IMR-90 (cell line): ENCODE results near the gene ZAP70. TPM values are rescaled to one million over a fixed set of nuclear protein-coding genes. Genes with fewer than 3 reads are reported as not detected.

Experiments
- ATAC-seq: fragments of 200-7000 bp; cut with Tn5 transposase; 2 replicates; pipeline ENCODE4 v1.9.1; 2020; ENCODE audit warnings: low read depth, mild to moderate bottlenecking, moderate library complexity
- BruUV-seq: library from RNA; stranded (reverse); fragments of 400-500 nt; replicated peaks from 2 replicates; lab custom pipeline; 2021; lab: Mats Ljungman, UMichigan
- CTCF ChIA-PET: fragments of 300-600 bp; formaldehyde crosslinking; extraction: SDS; loops from one replicate; lab custom pipeline; 2021; ENCODE audit warnings: antibody characterized with exemption; lab: Yijun Ruan, JAX
- POLR2A ChIA-PET: fragments of 300-600 bp; sonication (Branson Sonifier 250); formaldehyde crosslinking; loops from one replicate; lab custom pipeline; 2022; ENCODE audit warnings: antibody characterized with exemption; ENCODE audit not compliant: unreplicated experiment; lab: Charles Lee
- DNase-seq: peaks from one replicate; pipeline ENCODE4 v3.0.0; 2013
- H2AFZ ChIP-seq: replicated peaks from 2 replicates; pipeline ENCODE3; 2013; ENCODE audit warnings: low read length, mild to moderate bottlenecking; ENCODE audit not compliant: poor library complexity
- H2AK5ac ChIP-seq: 2 replicates; pipeline ENCODE4 v1.6.1; 2013; ENCODE audit warnings: low read depth, low read length, inconsistent platforms
- H2AK9ac ChIP-seq: replicated peaks from 2 replicates; pipeline ENCODE3; 2013; ENCODE audit warnings: mild to moderate bottlenecking, low read depth, low read length, moderate library complexity; ENCODE audit not compliant: poor library complexity
- H2BK120ac ChIP-seq: 2 replicates; pipeline ENCODE4 v1.6.1; 2013; ENCODE audit warnings: low read depth, low read length, inconsistent platforms
- H2BK15ac ChIP-seq: 3 replicates; pipeline ENCODE4 v1.6.1; 2013; ENCODE audit warnings: low read depth, low read length, inconsistent platforms
- H2BK20ac ChIP-seq: 2 replicates; pipeline ENCODE4 v1.6.1; 2013; ENCODE audit warnings: low read depth, mild to moderate bottlenecking, inconsistent platforms, low read length, moderate library complexity
- H2BK5ac ChIP-seq: 2 replicates; pipeline ENCODE4 v1.6.1; 2013; ENCODE audit warnings: mild to moderate bottlenecking, low read depth, low read length, inconsistent platforms; ENCODE audit not compliant: poor library complexity, severe bottlenecking
- H3K14ac ChIP-seq: replicated peaks from 2 replicates; pipeline ENCODE4 v1.6.1; 2013; ENCODE audit warnings: low read depth, low read length, inconsistent platforms
- H3K18ac ChIP-seq: 2 replicates; pipeline ENCODE4 v1.6.1; 2013; ENCODE audit warnings: low read depth, low read length, control low read depth
- H3K23ac ChIP-seq: 2 replicates; pipeline ENCODE4 v1.6.1; 2013; ENCODE audit warnings: low read depth, low read length, inconsistent platforms
- H3K27ac ChIP-seq: 2 replicates; pipeline ENCODE4 v1.5.1; 2013; ENCODE audit warnings: mild to moderate bottlenecking, control low read depth, low read length; ENCODE audit not compliant: insufficient read depth
- H3K27me3 ChIP-seq: 2 replicates; pipeline ENCODE4 v1.6.1; 2013; ENCODE audit warnings: low read length; ENCODE audit not compliant: control insufficient read depth, insufficient read depth
- H3K36me3 ChIP-seq: 2 replicates; pipeline ENCODE4 v1.6.1; 2013; ENCODE audit warnings: low read length, mixed read lengths; ENCODE audit not compliant: control insufficient read depth, insufficient read depth
- H3K4ac ChIP-seq: 2 replicates; pipeline ENCODE4 v1.6.1; 2013; ENCODE audit warnings: low read depth, low read length, inconsistent platforms
- H3K4me1 ChIP-seq: 2 replicates; pipeline ENCODE4 v1.6.1; 2013; ENCODE audit warnings: low read length, mixed read lengths; ENCODE audit not compliant: control insufficient read depth, insufficient read depth
- H3K4me2 ChIP-seq: 2 replicates; pipeline ENCODE4 v1.6.1; 2013; ENCODE audit warnings: low read depth, mild to moderate bottlenecking, control low read depth, low read length, moderate library complexity
- H3K4me3 ChIP-seq: 2 replicates; pipeline ENCODE4 v1.5.1; 2013; ENCODE audit warnings: low read depth, mild to moderate bottlenecking, control low read depth, low read length, moderate library complexity; ENCODE audit not compliant: insufficient read depth
- H3K56ac ChIP-seq: 2 replicates; pipeline ENCODE4 v1.6.1; 2013; ENCODE audit warnings: low read length, inconsistent platforms; ENCODE audit not compliant: insufficient read depth; ENCODE audit errors: extremely low read depth
- H3K79me1 ChIP-seq, 2 experiments: 2 replicates each; pipeline ENCODE4 v1.6.1; 2013; ENCODE audit warnings: low read length in 2 of 2, inconsistent platforms in 1 of 2, low read depth in 1 of 2
- H3K9ac ChIP-seq: 2 replicates; pipeline ENCODE4 v1.6.1; 2013; ENCODE audit warnings: low read depth, low read length, control low read depth
- H3K9me1 ChIP-seq: 2 replicates; pipeline ENCODE4 v1.6.1; 2013; ENCODE audit warnings: low read length, inconsistent platforms; ENCODE audit not compliant: insufficient read depth
- H3K9me3 ChIP-seq: 2 replicates; pipeline ENCODE4 v1.6.1; 2013; ENCODE audit warnings: low read length; ENCODE audit not compliant: control insufficient read depth, insufficient read depth
- H4K20me1 ChIP-seq: 2 replicates; pipeline ENCODE4 v1.6.1; 2013; ENCODE audit warnings: low read length, inconsistent platforms; ENCODE audit not compliant: insufficient read depth
- H4K5ac ChIP-seq: 2 replicates; pipeline ENCODE4 v1.6.1; 2013; ENCODE audit warnings: mild to moderate bottlenecking, low read depth, low read length, control low read depth
- H4K8ac ChIP-seq, 2 experiments: 2 replicates each; pipeline ENCODE4 v1.6.1; 2013; ENCODE audit warnings: low read depth in 2 of 2, low read length in 2 of 2, control low read depth in 1 of 2, inconsistent platforms in 1 of 2
- H4K91ac ChIP-seq: 2 replicates; pipeline ENCODE4 v1.6.1; 2013; ENCODE audit warnings: low read depth, low read length, inconsistent platforms; ENCODE audit not compliant: insufficient read depth
- BHLHE40 ChIP-seq: fragments of 150-350 bp; IDR thresholded peaks from 2 replicates; pipeline ENCODE4 v1.6.1; 2016; ENCODE audit warnings: mild to moderate bottlenecking, low read depth, low read length
- CEBPB ChIP-seq: IDR thresholded peaks from 2 replicates; pipeline ENCODE4 v1.6.1; 2012; ENCODE audit warnings: low read depth, low read length, improper control_type of control experiment
- ELK1 ChIP-seq: fragments of 150-350 bp; IDR thresholded peaks from 2 replicates; pipeline ENCODE4 v1.6.1; 2016; ENCODE audit warnings: low read depth, mild to moderate bottlenecking, low read length, moderate library complexity, borderline replicate concordance
- MXI1 ChIP-seq: IDR thresholded peaks from 2 replicates; pipeline ENCODE4 v1.6.1; 2012; ENCODE audit warnings: low read depth, mild to moderate bottlenecking, low read length, moderate library complexity, borderline replicate concordance
- RAD21 ChIP-seq: IDR thresholded peaks from 2 replicates; pipeline ENCODE4 v1.6.1; 2012; ENCODE audit warnings: low read length, improper control_type of control experiment
- WGBS, 2 experiments: methylation state at CpG; one replicate each; pipeline versions ENCODE4 v1.1.5 to v1.1.7; 2013; ENCODE audit warnings: missing lambda C conversion rate in 2 of 2; ENCODE audit not compliant: insufficient read length in 1 of 2; ENCODE audit errors: extremely low coverage in 2 of 2; 5-methylcytosine and 5-hydroxymethylcytosine counted together
- dilution Hi-C: fragments of 300-500 bp; cut with HindIII; formaldehyde crosslinking; loops from one replicate; pipeline ENCODE4 v1.14.3; 2018; ENCODE audit warnings: low sequenced_read_pairs; ENCODE audit not compliant: unreplicated experiment
- in situ Hi-C: fragments of 300-500 bp; cut with MboI; formaldehyde crosslinking; loops from 3 replicates; pipeline ENCODE4 v1.14.3; 2019; ENCODE audit warnings: low sequenced_read_pairs, inconsistent platforms, mixed read lengths
- intact Hi-C: fragments of 100-400 bp; cut with micrococcal nuclease; formaldehyde crosslinking; loops from 2 replicates; pipeline ENCODE4 v1.10.0; 2022
- polyA plus RNA-seq, 3 experiments: library from polyadenylated mRNA; depleted of rRNA; stranded (reverse); fragments of >200 nt; gene quantifications; 2 replicates each; pipeline ENCODE4 v1.2.3, GENCODE V29; 2012; ENCODE audit warnings: low replicate concordance in 1 of 3
- total RNA-seq: library from RNA; depleted of rRNA; stranded (reverse); fragments of >200 nt; gene quantifications from 2 replicates; pipeline ENCODE4 v1.2.3, GENCODE V29; 2012

Gene ZAP70
- total and polyA plus RNA-seq, 2 of the 4 experiments (the other 2 are of a cell fraction): under 0.01 to 0.09 TPM

GRCh38 chr2:97747285-97747684 lies 33.9 kb downstream of the ZAP70 start:
- no CpG with 5 or more reads among the region's 3 CpGs for WGBS, 2 experiments
- in situ Hi-C loops: no loop called here
- Histone ChIP-seq H2BK15ac (no peak overlapping the region), H3K4me2 (no peak overlapping the region), H3K4me1 (peaks cover 6% of the 10 kb centered on the region; the same call in 1 of the 2 replicates), H2BK5ac (no peak overlapping the region), H3K14ac (0 out of 2 replicates have a peak overlapping the region, but pooled peaks have one; percentile 28), H3K9me1 (peaks cover 3% of the 10 kb centered on the region; the same call in 1 of the 2 replicates), H3K9ac (no peak overlapping the region), H2AK5ac (no peak overlapping the region), H2BK120ac (no peak overlapping the region; the same call in 1 of the 2 replicates), H2AK9ac (no peak overlapping the region), H4K20me1 (no peaks in the 10 kb centered on the region), H4K8ac (no peak overlapping the region), H3K9me3 (no peaks in the 10 kb centered on the region), H2AFZ (no peak overlapping the region), H3K23ac (no peak overlapping the region), H3K56ac (no peak overlapping the region), H4K5ac (no peak overlapping the region), H3K27me3 (no peaks in the 10 kb centered on the region), H3K4ac (no peak overlapping the region), H4K91ac (no peak overlapping the region), H3K4me3 (no peak overlapping the region), H3K18ac (no peak overlapping the region; the same call in 1 of the 2 replicates), H3K79me1 (no peaks in the 10 kb centered on the region), H3K36me3 (0 out of 2 replicates have a peak, but pooled peaks cover 2% of the 10 kb centered on the region), H3K27ac (peak overlapping the region; percentile 26; the same call in 1 of the 2 replicates), H2BK20ac (no peak overlapping the region)
- ATAC-seq (no peak), DNase-seq (no peak)
- CTCF ChIA-PET: no interaction called here
- intact Hi-C loops: no loop called here
- no peak for TF ChIP-seq MXI1
- no peak for TF ChIP-seq CEBPB
- no peak for TF ChIP-seq BHLHE40
- no peak for TF ChIP-seq ELK1
- TF ChIP-seq RAD21: no peak
- POLR2A ChIA-PET: no interaction called here
- BruUV-seq: no TSS peak
- dilution Hi-C loops: no loop called here
